Astrocyte (in vitro differentiated cells and primary cell): Measurements from ENCODE around the gene CCNL1. TPM values are rescaled to one million over a fixed set of nuclear protein-coding genes. Genes with fewer than 3 reads are reported as not detected.

ENCODE experiments used
- DNase-seq: peaks from one replicate; pipeline ENCODE4 v3.0.0-alpha.2; 2010; ENCODE audit warnings: low read depth
- FAIRE-seq: peaks from 2 replicates; lab custom pipeline; 2011; peaks lifted over from hg19 to GRCh38; lab: Jason Lieb, UNC
- H2AFZ ChIP-seq: 2 replicates; pipeline ENCODE4 v1.6.0; 2012; ENCODE audit warnings: low read depth, low read length, inconsistent platforms
- H3K27ac ChIP-seq: 2 replicates; pipeline ENCODE4 v1.5.1; 2011; ENCODE audit warnings: low read depth, low read length, inconsistent platforms
- H3K27me3 ChIP-seq: 2 replicates; pipeline ENCODE4 v1.6.0; 2011; ENCODE audit warnings: low read length, inconsistent platforms; ENCODE audit not compliant: insufficient read depth
- H3K36me3 ChIP-seq: 2 replicates; pipeline ENCODE4 v1.5.1; 2011; ENCODE audit warnings: low read length, inconsistent platforms; ENCODE audit not compliant: insufficient read depth
- H3K4me1 ChIP-seq: 2 replicates; pipeline ENCODE4 v1.5.1; 2011; ENCODE audit warnings: low read length, inconsistent platforms; ENCODE audit not compliant: insufficient read depth
- H3K4me2 ChIP-seq: 2 replicates; pipeline ENCODE4 v1.6.0; 2012; ENCODE audit warnings: low read length, inconsistent platforms
- H3K4me3 ChIP-seq: 2 replicates; pipeline ENCODE4 v1.5.1; 2011; ENCODE audit warnings: low read depth, mild to moderate bottlenecking, low read length, inconsistent platforms; ENCODE audit not compliant: insufficient read depth
- H3K79me2 ChIP-seq: 2 replicates; pipeline ENCODE4 v1.6.0; 2012; ENCODE audit warnings: mild to moderate bottlenecking, low read length, inconsistent platforms; ENCODE audit not compliant: insufficient read depth
- H3K9ac ChIP-seq: 2 replicates; pipeline ENCODE4 v1.6.0; 2012; ENCODE audit warnings: mild to moderate bottlenecking, low read length, inconsistent platforms
- H3K9me3 ChIP-seq: 2 replicates; pipeline ENCODE4 v1.5.1; 2012; ENCODE audit warnings: low read depth, mild to moderate bottlenecking, low read length, inconsistent platforms; ENCODE audit not compliant: insufficient read depth
- H4K20me1 ChIP-seq: 2 replicates; pipeline ENCODE4 v1.6.0; 2012; ENCODE audit warnings: low read length, inconsistent platforms; ENCODE audit not compliant: insufficient read depth
- H3K27ac Mint-ChIP-seq: one replicate; pipeline ENCODE4 v1.8.0; 2021; ENCODE audit warnings: mild to moderate bottlenecking, mixed read lengths; ENCODE audit not compliant: unreplicated experiment
- H3K27me3 Mint-ChIP-seq: one replicate; pipeline ENCODE4 v1.8.0; 2021; ENCODE audit warnings: low read depth, mixed read lengths; ENCODE audit not compliant: unreplicated experiment
- H3K36me3 Mint-ChIP-seq: one replicate; pipeline ENCODE4 v1.8.0; 2021; ENCODE audit warnings: low read depth, mixed read lengths; ENCODE audit not compliant: unreplicated experiment
- H3K4me1 Mint-ChIP-seq: one replicate; pipeline ENCODE4 v1.8.0; 2021; ENCODE audit warnings: low read depth, mixed read lengths; ENCODE audit not compliant: unreplicated experiment
- H3K4me3 Mint-ChIP-seq: one replicate; pipeline ENCODE4 v1.8.0; 2021; ENCODE audit warnings: mild to moderate bottlenecking, moderate library complexity, mixed read lengths; ENCODE audit not compliant: unreplicated experiment
- H3K9me3 Mint-ChIP-seq: one replicate; pipeline ENCODE4 v1.8.0; 2021; ENCODE audit warnings: mild to moderate bottlenecking, mixed read lengths; ENCODE audit not compliant: unreplicated experiment
- CTCF ChIP-seq: IDR thresholded peaks from 2 replicates; pipeline ENCODE4 v1.5.1; 2011; ENCODE audit warnings: low read depth, mild to moderate bottlenecking, inconsistent platforms, low read length, moderate library complexity; ENCODE audit not compliant: insufficient read depth
- EZH2 ChIP-seq: IDR thresholded peaks from 2 replicates; pipeline ENCODE4 v1.6.1; 2012; ENCODE audit warnings: mild to moderate bottlenecking, low read length, inconsistent platforms; ENCODE audit not compliant: insufficient read depth
- total RNA-seq: library from RNA; stranded (reverse); gene quantifications from 2 replicates; pipeline ENCODE4 v1.2.1, GENCODE V29; 2021

CCNL1 gene
- total RNA-seq, 1 donor from 2014 or later = 66.8 TPM

GRCh38 chr3:157160658-157161424 lies 894 bp upstream of the CCNL1 start:
- DNase-seq = peak; percentile 92
- no peaks in the 10 kb centered on the region for H3K9me3 Mint-ChIP-seq

DNA sequence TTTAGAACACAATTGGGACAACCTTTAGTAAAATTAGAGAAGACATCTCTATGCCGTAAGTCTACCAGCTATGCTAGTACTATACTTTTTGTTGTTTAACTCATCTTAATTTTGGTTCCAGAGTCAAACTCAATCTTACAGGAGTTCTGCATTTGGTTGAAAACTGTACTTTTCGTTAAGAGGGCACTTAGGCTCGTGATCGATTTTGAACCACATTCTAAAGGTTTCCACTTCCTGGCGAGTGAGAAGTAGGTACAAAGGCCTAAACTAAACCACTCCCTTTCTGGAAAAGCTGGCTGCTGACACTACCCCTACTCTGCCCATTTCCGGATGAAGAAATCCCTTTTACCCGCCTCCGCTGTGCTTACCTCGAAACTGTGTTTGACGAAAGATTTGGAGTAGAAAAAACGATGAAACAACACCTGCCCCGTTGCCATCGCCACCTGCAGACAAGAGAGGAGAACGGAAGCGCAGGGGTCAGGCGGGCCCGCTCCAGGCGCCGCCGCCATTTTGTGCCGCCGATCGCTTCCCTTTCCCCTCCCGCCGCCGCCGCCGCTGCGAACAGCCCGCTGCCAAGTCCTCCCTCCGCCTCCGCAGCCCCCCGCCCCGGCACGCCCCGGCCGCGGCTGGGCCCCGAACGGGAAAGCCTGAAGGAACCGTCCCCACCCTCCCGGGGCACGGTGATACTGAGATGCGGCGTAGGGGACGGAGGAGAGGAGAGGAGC lies 748 bp downstream of the CCNL1 start:
- peak overlapping the region; percentile 100 for H3K4me3 Mint-ChIP-seq

More at GRCh38 chr3:157160658-157161424, 894 bp upstream of the CCNL1 start:
- Histone ChIP-seq H3K36me3 (peaks cover 29% of the 10 kb centered on the region), H3K27me3 (no peaks in the 10 kb centered on the region), H3K27ac (peak overlapping the region; percentile 99), H2AFZ (peak overlapping the region; percentile 62), H4K20me1 (peaks cover 35% of the 10 kb centered on the region), H3K9ac (peak overlapping the region; percentile 100), H3K79me2 (peaks cover 42% of the 10 kb centered on the region), H3K9me3 (no peaks in the 10 kb centered on the region), H3K4me2 (peak overlapping the region; percentile 94), H3K4me3 (peak overlapping the region; percentile 97), H3K4me1 (peaks cover 36% of the 10 kb centered on the region)
- H3K4me1 Mint-ChIP-seq = peaks cover 13% of the 10 kb centered on the region
- no peaks in the 10 kb centered on the region for H3K27me3 Mint-ChIP-seq
- peaks cover 15% of the 10 kb centered on the region for H3K36me3 Mint-ChIP-seq
- TF ChIP-seq CTCF (no peak), EZH2 (no peak)
- peak overlapping the region; percentile 100 for H3K4me3 Mint-ChIP-seq
- FAIRE-seq = no peak
- H3K27ac Mint-ChIP-seq = peak overlapping the region; percentile 98

More for the DNA sequence above, 748 bp downstream of the CCNL1 start:
- Histone ChIP-seq H3K27me3 (no peaks in the 10 kb centered on the region), H2AFZ (peak overlapping the region; percentile 62), H3K4me3 (peak overlapping the region; percentile 97), H3K4me1 (peaks cover 49% of the 10 kb centered on the region), H3K4me2 (peak overlapping the region; percentile 94), H3K79me2 (peaks cover 58% of the 10 kb centered on the region), H3K9ac (peak overlapping the region; percentile 100), H3K36me3 (peaks cover 45% of the 10 kb centered on the region), H3K9me3 (no peaks in the 10 kb centered on the region), H3K27ac (peak overlapping the region; percentile 99), H4K20me1 (peaks cover 51% of the 10 kb centered on the region)
- Mint-ChIP-seq H3K9me3 (no peaks in the 10 kb centered on the region), H3K4me1 (peaks cover 26% of the 10 kb centered on the region), H3K27me3 (no peaks in the 10 kb centered on the region), H3K36me3 (peaks cover 17% of the 10 kb centered on the region), H3K27ac (peak overlapping the region; percentile 98)
- TF ChIP-seq EZH2 = no peak
- no peak for TF ChIP-seq CTCF
- FAIRE-seq = no peak
- peak; percentile 36 for DNase-seq
